ENCODE measurements around the gene NPIPB2.

NPIPB2 gene

GRCh38 chr16:11896486-11897176 lies 45.2 kb downstream of the NPIPB2 start:
- DNase-seq, result no peak

- no peak for DNase-seq
These were observed 48.3 kb downstream of the NPIPB2 start for GRCh38 chr16:11893571-11893970.

- DNase-seq, result no peak
These were observed 49.1 kb downstream of the NPIPB2 start for GRCh38 chr16:11892761-11893160.

- no peak for DNase-seq
These were observed 51.4 kb downstream of the NPIPB2 start for GRCh38 chr16:11890231-11890965.

- no peak for DNase-seq
These were observed 55.0 kb downstream of the NPIPB2 start for GRCh38 chr16:11886881-11887280.

- no peak for DNase-seq
These were observed 57.8 kb downstream of the NPIPB2 start for GRCh38 chr16:11884035-11884434.

- DNase-seq, result no peak
These were observed 61.8 kb downstream of the NPIPB2 start for GRCh38 chr16:11880007-11880406.

- no peak for DNase-seq
These were observed 64.5 kb downstream of the NPIPB2 start for GRCh38 chr16:11877374-11877773.

All from activated CD4-positive, alpha-beta T cell treated with anti-CD3 and anti-CD28 coated beads, Interleukin-2, Interleukin-6, amounts not matched to agents 100 ng/mL and 50 ng/mL, durations not matched to agents 16 hours and 8 hours (primary cell).